Amniotic stem cell (primary cell): ENCODE results near the gene OR1J4.
"Not testable (repeated sequence)": the region's sequence is repeated elsewhere in the genome, so short reads cannot be mapped to it uniquely, and the experiment has no call there.

ENCODE experiments used
- DNase-seq: peaks from one replicate; lab custom pipeline; 2025; lab: John Stamatoyannopoulos, UW

The OR1J4 gene

GRCh38 chr9:122518841-122519240 lies at the start of gene OR1J4:
TSS of gene OR1J4 (plus strand) at chr9:122519141. CDS start at chr9:122519141, 0 bp downstream.
- DNase-seq: no peak

GRCh38 chr9:122474561-122474960 lies 44.4 kb upstream of the OR1J4 start:
- DNase-seq: no peak

- DNase-seq: no peak
Measured at GRCh38 chr9:122475717-122476116, 43.2 kb upstream of the OR1J4 start.

GRCh38 chr9:122477346-122477745 lies 41.6 kb upstream of the OR1J4 start:
- no peak for DNase-seq

- no peak for DNase-seq
Measured at GRCh38 chr9:122477826-122478225, 41.1 kb upstream of the OR1J4 start, which contains the start of gene OR1J1. TSS of gene OR1J1 (minus strand) at chr9:122477926. CDS start at chr9:122477926, 0 bp downstream.

GRCh38 chr9:122479062-122479461 lies 39.9 kb upstream of the OR1J4 start:
- DNase-seq: no peak

GRCh38 chr9:122498883-122499288 lies 20.1 kb upstream of the OR1J4 start:
- DNase-seq: no peak

- no peak for DNase-seq
Measured at GRCh38 chr9:122506964-122507363, 12.0 kb upstream of the OR1J4 start.

- no peak for DNase-seq
Measured at GRCh38 chr9:122510502-122510901, 8.4 kb upstream of the OR1J4 start, which contains the start of gene OR1J2. TSS of gene OR1J2 (plus strand) at chr9:122510802. CDS start at chr9:122510802, 0 bp downstream.

GRCh38 chr9:122518226-122518625 lies 715 bp upstream of the OR1J4 start:
- DNase-seq: no peak

- DNase-seq: no peak
Measured at GRCh38 chr9:122519376-122519775, 435 bp downstream of the OR1J4 start.

GRCh38 chr9:122526602-122527001 lies 7.7 kb downstream of the OR1J4 start:
- no peak for DNase-seq

GRCh38 chr9:122527193-122527592 lies 8.3 kb downstream of the OR1J4 start, which contains the start of gene OR1N1:
TSS of gene OR1N1 (minus strand) at chr9:122527293. CDS start at chr9:122527293, 0 bp downstream.
- DNase-seq: no peak

GRCh38 chr9:122531157-122531556 lies 12.2 kb downstream of the OR1J4 start:
- DNase-seq: not testable (repeated sequence)

GRCh38 chr9:122536134-122536533 lies 17.2 kb downstream of the OR1J4 start:
- no peak for DNase-seq

- DNase-seq: not testable (repeated sequence)
Measured at GRCh38 chr9:122537066-122537465, 18.1 kb downstream of the OR1J4 start.

GRCh38 chr9:122538757-122539156 lies 19.8 kb downstream of the OR1J4 start:
- DNase-seq: no peak

GRCh38 chr9:122546196-122546595 lies 27.3 kb downstream of the OR1J4 start:
- DNase-seq: no peak

GRCh38 chr9:122551371-122551770 lies 32.4 kb downstream of the OR1J4 start:
- no peak for DNase-seq

GRCh38 chr9:122552812-122553211 lies 33.9 kb downstream of the OR1J4 start, which contains the start of gene OR1N2:
TSS of gene OR1N2 (plus strand) at chr9:122553112. CDS start at chr9:122553212, 100 bp downstream.
- DNase-seq: no peak

GRCh38 chr9:122561446-122561845 lies 42.5 kb downstream of the OR1J4 start:
- no peak for DNase-seq

GRCh38 chr9:122562134-122562760 lies 43.3 kb downstream of the OR1J4 start:
- no peak for DNase-seq

- no peak for DNase-seq
Measured at GRCh38 chr9:122567901-122568300, 49.0 kb downstream of the OR1J4 start.
